AG20443 (cell line): ENCODE measurements around the gene CYP46A1.
"Not testable (repeated sequence)": the region's sequence is repeated elsewhere in the genome, so short reads cannot be mapped to it uniquely, and the experiment has no call there.

Experiments used
- DNase-seq: peaks from one replicate; pipeline ENCODE4 v3.0.0; 2012; ENCODE audit warnings: low spot score, mixed read lengths

The CYP46A1 gene

DNA sequence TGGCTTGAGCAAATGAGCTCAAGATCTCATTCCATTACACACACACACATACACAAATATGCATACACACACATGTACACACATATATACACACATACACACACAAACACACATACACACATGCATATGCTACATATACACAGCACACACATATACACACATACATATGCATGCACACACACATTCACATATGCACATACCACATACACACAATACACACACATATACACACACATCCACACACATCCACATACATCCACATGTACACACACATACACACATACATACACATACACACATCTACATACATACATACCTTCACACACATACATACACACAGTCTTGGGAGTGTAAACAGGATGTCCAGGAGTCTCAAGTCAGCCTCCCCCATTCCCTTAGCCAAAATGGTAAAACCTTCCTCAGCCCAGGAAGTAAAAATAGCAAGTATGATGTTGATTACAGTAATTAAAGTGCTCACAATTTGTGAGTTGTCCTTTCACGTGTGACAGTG is 26.4 kb upstream of the CYP46A1 start:
- no peak for DNase-seq

DNA sequence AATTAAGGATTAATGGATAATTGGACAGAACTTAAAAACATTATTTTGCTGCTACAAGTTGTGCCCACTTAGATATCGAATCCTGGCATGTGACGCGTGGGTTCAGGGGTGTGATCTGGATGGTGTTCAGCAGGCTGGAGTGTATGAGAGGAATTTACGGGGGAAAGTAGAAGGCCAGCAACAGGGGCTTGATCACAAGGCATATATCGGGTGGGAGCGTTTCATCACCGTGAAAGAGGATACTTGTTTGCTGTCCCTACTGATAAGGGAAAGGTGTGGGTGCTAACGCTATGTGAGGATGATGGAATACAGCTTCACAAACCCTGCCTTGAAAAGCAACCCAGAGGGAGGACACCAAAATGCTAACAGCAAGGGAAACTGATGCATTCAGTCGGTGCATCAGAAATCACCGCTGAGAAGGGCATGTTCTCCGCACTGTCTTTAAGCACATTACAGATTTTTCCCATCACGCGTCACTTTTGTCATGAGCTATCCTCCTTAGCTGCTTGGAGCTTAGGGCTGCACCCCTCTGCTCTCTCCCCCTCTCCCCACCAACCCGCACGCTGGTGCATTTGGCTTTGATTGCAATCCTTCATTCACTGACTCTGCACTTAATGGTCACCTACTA is 25.8 kb upstream of the CYP46A1 start:
- no peak for DNase-seq

DNA sequence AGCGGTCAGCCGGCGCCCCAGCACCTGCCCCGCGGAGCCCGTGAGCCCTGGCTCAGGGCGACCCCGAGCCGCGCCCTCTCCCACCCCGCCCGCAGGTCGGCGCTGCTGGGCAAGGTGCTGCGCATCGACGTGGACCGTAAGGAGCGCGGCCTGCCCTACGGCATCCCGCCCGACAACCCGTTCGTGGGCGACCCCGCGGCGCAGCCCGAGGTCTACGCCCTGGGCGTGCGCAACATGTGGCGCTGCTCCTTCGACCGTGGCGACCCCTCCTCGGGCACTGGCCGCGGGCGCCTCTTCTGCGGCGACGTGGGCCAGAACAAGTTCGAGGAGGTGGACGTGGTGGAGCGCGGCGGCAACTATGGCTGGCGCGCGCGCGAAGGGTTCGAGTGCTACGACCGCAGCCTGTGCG is 24.8 kb upstream of the CYP46A1 start:
- no peak for DNase-seq

DNA sequence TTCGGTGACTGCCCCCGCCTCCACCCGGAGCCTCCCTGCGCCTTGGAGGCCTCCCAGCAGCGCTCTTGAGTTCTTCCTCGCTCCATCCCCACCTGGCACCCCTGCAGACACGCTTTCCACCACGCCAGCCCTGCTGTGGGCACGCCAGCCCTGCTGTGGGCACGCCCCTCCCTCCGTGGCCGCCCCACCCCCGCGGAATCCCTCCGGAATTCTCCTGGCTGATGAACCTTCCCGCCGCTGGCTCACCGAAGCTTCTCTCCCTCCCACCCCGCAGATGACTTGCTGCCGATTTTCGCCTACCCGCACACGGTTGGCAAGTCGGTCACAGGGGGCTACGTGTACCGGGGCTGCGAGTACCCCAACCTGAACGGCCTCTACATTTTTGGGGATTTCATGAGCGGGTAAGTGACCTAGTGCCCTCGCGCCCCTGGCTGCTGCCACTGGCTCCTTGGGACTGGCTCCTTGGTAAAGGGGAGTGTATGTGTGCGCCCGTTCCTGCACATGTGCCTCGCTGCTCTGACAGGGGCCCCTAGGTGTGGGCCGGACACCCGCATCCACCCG is 24.0 kb upstream of the CYP46A1 start:
- DNase-seq: no peak

DNA sequence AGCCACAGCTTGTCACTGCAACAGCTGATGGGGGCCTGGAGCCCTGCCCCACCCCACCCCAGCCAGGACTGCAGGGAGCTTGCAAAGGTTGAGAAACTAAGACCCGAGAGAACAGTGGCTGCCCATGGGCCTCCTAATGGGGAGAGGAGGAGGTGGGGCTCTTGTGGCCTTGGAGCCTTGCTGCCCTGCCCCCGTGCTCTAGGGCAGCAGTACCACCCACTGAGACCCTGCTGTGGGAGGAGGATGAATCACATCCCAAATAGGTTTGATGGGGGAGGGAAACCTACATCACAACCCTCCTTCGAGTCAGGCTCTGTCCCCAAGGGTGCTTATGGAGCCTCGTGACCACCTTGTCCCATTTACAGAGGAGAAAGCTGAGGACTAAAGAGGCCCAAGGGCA is 23.3 kb upstream of the CYP46A1 start:
- no peak for DNase-seq

DNA sequence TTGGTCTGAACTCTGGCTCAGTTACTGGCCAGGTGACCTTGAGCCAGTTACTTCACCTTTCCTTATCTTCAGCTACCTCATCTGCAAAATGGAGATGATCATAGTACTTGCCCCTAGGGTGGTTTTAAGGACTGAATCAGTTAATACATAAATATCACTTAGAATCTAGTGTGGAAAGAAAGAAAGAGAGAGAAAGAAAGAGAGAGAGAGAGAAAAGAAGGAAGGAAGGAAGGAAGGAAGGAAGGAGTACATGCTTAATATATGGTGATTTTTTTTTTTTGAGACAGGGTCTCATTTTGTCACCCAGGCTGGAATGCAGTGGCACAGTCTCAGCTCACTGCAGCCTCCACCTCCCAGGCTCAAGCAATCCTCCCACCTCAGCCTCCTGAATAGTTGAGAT is 22.9 kb upstream of the CYP46A1 start:
- not testable (repeated sequence) for DNase-seq

DNA sequence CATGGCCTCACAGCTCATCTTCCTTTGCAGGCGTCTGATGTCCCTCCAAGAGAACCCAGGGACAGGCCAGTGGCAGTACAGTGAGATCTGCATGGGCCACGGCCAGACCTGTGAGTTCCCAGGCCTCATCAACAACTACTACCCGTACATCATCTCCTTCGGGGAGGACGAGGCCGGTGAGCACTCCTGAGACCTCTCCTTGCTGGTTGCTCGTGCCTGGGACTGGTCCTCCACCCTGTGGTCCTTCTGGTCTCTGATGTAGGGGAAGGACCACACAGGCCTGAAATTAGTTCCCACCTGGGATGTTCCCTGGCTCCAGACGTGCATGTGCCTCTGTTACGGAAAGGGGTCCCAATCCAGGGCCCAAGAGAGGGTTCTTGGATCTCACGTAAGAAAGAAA is 21.3 kb upstream of the CYP46A1 start:
- DNase-seq: no peak

DNA sequence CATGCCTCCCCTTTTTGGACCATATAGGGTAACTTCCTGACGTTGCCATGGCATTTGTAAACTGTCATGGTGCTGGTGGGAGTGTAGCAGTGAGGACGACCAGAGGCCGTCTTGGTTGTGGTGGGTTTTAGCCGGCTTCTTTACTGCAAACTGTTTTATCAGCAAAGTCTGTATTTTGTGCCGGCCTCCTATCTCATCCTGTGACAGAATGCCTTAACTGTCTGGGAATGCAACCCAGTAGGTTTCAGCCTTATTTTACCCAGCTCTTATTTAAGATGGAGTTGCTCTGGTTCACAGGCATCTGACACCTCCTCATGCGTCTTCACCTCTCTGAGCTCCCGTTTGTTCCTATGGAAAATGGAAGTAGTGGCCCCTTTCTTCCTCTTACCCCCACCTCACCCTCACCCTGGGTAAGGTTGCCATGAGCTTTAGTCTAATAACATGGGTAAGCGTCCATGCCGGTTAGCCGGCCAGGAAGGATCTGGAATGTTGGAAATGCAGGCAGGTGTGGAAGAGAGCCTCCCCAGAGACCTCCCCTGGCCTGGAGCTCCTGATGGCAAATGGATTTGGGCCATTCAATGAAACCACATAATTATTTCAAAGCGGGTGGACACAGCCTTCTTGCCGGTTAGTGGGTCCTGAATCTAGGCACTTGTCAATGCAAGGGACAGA is 20.6 kb upstream of the CYP46A1 start:
- no peak for DNase-seq

DNA sequence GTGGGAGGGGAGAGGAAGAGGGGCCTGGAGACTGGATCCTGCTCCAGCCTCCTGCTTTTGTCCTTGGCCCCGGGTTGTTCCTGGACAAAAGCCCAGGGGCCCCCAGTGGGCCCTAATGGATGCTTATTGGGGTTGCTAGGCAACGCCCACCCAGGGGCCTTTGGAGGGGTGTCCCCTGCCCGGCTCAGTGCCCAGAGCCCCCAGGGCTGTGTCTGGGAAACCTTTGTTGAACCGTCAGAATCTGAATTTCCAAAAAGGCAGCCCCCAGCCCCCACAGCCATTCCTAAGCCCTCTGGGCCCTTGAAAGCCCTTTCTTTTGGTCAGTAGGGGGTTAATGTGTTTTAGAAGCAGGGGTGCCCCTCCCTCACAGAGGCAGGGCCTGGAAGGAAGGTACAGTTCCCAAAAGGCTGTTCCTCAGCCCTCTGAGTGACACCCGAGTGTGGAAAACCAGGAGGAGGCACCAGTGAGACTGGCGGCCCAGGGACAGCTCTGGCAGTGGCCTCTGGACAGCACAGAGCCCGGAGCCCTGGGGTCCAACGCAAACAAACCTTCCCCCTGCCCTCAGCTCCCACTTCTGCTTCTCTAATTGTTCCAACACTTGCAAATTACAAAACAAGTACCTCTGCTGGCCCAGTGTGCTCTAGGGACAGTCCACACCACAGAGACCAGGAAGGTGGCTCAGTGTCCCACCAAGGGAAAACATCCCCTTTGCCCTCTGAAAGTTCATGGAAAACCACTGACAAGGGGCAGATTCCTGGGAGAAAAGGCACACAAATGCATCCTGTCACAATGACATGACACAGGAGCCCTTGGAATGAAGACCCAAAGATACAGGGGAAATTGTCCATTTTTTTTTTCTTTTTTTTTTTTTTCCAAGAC is 19.8 kb upstream of the CYP46A1 start:
- no peak for DNase-seq

DNA sequence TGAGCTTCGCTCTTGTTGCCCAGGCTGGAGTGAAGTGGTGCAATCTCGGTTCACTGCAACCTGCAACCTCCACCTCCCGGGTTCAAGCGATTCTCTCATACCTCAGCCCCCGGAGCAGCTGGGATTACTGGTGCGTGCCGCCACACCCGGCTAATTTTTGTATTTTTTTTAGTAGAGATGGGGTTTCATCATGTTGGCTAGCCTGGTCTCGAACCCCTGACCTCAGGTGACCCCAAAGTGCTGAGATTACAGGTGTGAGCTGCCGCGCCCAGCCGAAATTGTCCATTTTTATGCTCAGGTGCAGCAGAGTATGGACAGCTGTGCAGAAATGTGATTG is 19.2 kb upstream of the CYP46A1 start:
- DNase-seq: no peak

DNA sequence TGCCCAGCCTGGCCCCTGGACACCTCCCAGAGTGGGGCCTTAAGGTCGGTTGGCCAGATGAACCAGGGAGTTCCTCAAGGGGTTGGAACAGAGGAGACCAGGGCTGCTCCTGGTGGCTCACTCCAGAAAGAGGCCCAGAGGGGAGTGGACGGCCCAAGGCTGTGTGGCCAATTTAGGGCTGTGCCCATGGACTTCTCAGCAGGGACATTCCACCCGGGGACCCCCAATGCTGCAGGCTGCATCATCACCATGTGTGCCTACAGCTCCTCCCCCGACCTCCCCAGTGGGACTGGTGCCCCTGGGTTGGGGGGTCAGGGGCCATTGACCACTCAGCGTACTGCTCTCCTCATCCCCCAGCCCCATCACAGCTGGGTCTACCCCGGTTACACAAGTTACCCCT is 17.6 kb upstream of the CYP46A1 start:
- no peak for DNase-seq

DNA sequence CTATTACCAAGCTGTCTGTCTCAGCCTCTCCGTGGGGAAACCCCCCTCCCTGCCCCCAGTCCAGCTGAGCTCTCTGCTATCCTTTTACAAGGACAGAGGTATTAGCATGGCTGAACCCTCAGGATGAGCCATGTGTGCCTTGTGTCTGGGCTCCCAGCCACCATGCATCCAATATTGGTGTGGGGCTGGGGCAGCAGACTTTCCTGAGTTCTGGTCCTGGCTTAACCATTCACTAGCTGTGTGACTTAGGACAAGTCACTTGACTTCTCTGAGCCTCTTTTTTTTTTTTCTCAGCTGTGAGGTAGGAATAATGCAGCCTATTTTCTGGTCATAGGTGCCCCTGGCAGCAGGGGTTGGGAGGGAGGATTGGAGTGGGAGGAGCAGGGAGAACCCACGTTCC is 17.1 kb upstream of the CYP46A1 start:
- DNase-seq: no peak

DNA sequence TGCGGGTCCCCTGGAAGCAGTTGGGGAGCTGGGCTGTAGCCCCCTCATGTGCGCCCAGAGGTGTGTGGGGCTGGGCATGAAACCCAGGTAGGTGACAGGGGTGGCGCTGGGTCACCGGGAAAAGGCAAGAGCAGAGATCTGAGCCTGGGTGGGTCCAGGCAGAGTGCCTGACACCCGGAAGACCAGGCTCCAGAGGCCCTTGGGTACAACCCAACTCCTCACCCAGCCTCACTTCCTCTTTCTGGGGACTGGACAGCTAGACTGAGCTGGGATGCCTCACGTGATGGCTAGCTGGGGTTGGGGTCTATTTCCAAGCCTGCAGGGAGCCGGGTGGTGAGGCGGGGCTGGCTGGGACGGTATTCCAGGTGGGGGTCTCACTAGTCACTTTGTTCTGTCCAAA is 16.3 kb upstream of the CYP46A1 start:
- DNase-seq: no peak

DNA sequence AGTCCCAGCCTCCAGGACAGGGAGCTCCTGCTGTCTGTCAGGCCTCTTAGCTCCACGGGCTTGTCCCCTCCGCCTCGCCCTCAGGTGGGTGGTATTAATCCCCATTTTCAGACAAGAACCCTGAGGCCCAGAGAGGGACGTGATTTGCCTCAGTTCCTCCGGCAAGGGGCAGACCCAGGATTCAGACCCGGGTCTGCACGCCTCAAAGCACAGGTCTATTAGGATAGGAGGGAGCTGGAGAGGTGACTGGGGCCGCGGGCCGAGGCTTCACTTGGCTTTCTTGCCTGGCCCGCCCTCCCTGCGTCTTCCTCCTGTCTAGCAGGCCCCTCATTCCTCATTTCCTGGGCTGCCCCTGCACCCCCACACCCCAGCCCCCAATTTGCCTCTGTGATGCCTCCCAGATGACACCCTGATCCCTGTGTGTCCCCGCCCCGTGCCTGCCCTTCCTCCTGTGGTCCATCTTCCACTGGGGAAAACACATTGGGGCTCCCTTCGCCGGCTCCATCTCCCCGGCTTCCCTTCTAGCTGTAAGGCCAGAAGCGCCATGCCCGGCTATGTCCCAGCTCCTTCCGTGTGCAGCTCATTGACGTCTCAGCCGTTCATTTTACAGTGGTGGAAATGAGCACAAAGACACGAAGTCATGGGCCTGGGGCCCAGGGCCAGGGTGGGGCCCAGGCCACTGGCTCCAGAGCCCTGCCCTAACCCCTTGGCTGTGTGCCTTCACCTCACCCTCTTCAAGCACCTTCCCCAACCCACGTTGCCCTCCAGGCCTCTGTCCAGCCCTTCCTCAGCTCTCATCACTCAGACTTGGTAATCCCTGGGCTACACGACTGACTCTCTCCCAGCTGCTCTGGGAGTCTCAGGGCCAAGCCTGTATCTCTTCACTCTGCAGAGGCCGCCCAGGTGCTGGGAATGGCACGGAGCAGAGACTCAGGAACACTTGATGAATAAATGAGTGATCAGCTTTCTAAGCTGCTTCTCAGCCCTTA is 15.5 kb upstream of the CYP46A1 start:
- no peak for DNase-seq

DNA sequence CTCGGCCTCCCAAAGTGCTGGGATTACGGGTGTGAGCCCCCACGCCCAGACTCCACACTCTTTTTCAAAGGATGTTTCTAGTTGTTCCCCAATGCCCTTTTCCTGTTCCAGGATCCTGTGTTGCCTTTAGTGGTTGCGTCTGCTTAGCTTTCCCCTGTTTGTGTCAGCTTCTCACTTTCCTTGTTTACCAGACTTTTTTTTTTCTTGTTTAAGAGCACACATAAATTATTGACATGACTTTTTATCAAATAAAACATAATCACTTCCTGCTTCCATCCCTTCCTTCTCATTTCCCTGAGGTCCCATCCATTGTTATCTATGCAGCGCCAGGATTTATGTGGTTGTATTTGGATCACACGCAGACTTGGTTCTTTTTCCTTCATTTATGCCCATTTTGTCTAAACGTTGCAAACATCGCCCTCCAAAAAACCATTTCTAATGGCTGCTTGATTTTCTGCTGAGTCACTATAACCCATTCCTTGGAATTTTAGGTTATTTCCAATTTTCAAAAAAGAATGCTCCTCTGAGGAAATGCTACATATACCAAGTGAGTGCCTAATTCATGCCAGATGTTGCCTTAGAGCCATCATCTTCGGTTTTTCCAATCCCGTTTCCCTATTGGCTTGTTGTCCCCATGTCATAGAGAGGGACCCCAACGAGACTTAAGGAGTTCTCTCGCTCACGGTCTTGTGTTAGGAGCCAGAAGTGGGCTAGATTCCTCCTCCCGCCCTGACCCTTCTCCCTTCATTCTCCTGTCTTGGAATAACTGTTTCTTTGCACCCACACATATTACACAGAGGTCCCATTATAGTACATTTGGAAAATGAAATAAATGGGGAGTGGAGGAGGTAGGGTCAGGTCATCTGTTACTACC is 13.5 kb upstream of the CYP46A1 start:
- DNase-seq: peak; percentile 35

DNA sequence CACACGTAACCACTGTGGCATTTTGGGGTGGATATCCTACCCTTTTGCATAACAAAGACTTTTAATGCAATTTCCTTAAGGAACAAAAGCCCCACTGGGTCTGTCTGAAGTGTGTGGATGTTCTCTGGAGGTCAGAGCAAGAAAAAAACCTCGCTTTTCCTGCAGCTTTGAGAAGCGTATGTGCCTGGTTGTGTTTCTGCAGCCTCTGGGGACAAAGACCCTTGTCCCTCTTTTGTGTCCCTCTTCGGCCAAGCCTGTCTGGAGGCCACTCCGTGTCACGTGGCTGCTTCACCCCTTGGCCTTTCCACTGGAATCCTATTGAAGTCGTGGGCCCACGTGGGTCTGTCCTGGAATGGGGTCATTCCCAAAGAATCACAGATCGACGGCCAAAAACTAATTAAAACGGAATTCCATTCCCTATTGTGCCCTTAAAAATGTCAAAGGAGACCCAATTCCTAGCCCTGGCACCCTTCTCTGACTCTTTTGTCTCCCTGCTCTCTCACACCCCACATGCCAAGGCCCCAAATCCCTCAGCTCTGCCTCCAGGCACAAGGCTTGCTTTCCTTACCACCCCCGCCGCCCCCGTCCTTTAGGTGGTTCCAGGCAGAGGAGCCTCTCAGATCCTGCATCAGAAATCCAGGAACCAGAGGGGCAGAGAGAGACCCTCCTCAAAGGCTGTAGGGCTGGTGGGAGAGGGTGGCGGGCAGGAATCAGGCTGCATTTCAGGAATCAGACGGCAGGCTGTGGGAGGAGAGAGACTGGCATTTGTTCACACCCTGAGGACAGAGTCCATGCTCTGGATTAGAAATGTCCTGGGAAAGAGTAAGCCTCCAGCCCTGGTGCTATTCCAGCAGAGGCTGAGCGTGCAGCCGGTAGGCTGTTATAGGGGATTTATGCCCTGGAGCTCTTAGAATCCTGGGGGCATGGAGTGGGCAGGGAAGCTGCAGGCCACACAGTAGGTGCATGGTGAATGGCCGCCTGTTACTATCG is 12.6 kb upstream of the CYP46A1 start:
- no peak for DNase-seq

DNA sequence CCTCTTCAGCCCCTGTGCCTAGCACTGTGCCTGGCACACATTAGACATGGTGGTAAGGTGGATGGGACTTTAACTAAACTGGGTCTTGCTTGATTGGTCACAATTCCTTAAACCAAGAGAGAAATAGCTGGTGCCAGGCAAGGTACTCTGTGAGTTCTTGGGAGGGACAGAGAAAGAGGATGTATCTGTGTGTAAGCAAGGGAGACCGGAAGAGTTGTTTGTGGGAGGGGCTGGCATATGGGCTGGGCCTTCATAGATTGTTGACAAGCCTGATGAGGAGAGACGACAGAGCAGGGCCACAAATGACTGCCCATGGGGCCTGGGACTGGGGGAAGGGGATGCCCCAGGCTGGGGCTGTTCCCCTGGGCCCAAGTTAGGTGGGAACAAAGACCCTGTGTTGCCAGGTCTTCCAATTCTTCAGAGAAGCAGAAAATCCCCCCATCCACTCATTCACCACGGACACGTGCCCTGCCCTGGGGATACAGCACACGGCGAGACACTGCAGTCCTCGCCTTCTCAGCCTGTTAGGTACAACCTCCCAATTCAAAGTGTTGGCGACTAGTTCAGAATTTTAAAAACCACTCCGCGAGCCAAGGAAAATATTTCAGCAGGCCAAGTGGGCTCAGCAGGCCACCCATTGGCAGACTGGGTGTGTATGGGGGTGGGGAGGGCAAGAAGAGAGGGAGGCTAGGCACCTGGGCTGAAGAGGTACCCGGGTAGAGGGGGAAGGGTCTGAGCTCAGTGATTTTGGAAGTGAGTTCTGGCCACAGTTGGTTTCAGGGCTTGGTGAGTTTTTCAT is 11.4 kb upstream of the CYP46A1 start:
- no peak for DNase-seq

DNA sequence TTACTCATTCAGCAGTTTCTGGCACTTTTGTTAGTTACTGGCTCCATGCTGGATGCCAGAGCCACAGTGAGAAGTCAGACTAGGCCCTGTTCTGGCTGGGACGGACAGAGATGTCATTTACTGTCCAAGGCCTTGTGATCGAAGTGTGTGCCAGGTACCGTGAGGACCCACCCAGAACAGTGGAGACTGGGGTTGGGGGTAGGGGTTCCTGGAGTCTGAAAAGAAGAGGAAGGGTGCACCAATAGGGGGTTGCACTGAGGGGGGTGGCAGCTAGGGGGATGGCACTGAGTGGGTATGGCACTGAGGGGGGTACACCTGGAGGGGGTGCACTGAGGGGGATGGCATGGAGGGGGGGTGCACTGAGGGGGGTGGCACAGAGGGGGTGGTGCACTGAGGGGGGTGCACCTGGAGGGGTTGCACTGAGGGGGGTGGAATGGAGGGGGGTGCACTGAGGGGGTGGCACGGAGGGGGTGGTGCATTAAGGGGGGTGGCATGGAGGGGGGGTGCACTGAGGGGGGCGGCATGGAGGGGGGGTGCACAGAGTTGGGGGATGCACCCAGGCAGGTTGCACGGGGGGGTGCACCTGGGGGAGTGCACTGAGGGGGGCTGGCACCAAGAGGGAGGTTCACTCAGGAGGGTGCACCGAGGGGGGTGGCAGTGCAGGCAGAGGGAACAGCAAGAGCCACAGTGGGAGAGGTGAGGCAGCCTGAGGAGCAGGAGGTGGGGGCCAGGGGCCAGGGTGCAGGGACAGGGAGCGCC is 10.6 kb upstream of the CYP46A1 start:
- no peak for DNase-seq
